IPS-18c (cell line): ENCODE results near the gene METTL16.
A peak's percentile ranks its signal among the peaks of the same experiment; 100 is the strongest.
"Not testable (repeated sequence)": the region's sequence is repeated elsewhere in the genome, so short reads cannot be mapped to it uniquely, and the experiment has no call there.

Experiments used
- H3K4me3 ChIP-seq: 2 replicates; pipeline ENCODE4 v1.7.0; 2013; ENCODE audit warnings: low read depth, mild to moderate bottlenecking, low read length, moderate library complexity; ENCODE audit not compliant: insufficient read depth
- H3K9me3 ChIP-seq: one replicate; pipeline ENCODE4 v1.6.1; 2013; ENCODE audit warnings: mild to moderate bottlenecking, low read length, moderate library complexity; ENCODE audit not compliant: control insufficient read depth, insufficient read depth

The METTL16 gene, protein sequence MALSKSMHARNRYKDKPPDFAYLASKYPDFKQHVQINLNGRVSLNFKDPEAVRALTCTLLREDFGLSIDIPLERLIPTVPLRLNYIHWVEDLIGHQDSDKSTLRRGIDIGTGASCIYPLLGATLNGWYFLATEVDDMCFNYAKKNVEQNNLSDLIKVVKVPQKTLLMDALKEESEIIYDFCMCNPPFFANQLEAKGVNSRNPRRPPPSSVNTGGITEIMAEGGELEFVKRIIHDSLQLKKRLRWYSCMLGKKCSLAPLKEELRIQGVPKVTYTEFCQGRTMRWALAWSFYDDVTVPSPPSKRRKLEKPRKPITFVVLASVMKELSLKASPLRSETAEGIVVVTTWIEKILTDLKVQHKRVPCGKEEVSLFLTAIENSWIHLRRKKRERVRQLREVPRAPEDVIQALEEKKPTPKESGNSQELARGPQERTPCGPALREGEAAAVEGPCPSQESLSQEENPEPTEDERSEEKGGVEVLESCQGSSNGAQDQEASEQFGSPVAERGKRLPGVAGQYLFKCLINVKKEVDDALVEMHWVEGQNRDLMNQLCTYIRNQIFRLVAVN

DNA sequence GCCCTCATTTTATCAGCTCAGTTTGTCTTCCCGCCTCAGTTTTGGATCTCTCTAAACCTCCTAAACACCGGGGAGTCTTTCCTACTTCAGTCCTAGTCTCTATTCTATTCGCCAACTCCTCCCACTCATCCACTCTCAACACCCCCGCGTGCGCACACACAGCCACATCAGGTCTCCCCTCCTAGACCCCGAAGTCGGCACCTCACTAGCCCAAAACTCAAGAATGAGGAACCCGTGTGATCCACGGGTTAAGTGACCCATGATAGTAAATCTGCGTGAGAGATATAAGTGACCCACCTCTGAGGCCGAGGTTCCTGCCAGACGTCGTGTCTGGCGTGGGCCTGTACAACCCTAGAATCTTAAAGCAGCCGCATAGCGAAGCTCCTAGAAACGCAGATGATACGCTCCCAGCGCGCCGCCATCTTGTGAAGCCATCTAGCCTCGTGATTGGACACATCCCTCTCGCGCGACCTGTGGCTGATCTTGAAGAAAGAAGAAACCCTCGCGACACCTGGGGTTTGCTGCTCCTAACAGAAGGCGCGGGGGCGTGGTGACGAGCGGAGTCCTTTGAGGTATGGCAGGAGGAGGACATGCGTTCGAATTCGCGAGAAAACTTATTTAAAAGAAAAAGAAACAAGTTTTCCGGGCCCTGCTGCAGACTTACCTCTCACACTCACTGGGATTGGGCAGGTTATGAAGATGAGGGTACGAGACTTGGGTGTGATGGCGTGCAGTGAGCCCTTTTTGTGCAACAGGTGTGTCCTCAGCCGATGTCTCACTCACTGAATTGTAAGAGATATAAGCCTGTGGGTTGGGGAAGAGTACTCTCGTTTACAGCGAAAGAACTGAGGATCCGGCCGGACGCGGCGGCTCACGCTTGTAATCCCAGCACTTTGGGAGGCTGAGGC lies at the start of gene METTL16:
METTL16 (minus strand) TSS at position 427 of the 908 bp plus-strand sequence. CDS start 9,557 bp downstream, outside the sequence.
- Histone ChIP-seq H3K9me3 (no peaks in the 10 kb centered on the region), H3K4me3 (peak within 1 kb of the TSS; percentile 96)

DNA sequence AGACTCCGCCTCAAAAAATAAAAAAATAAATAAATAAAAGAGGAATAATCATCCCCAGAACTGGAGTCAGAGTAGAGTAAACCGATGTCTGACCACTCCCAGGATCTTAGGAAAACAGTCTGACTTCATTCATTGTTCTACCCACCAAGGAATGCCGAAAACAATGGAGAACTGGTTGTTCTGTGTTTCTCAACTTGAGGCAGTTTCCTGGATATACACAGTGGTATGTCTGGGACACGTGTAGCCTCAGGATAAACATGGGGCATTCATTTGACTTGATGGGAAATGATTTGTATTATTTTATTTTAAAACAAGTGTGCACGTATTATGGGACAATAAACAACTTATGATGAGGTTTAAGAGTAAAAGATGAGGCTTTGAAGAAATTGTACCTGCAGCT lies 49.0 kb upstream of the METTL16 start:
- H3K4me3 ChIP-seq = no peak overlapping the region

DNA sequence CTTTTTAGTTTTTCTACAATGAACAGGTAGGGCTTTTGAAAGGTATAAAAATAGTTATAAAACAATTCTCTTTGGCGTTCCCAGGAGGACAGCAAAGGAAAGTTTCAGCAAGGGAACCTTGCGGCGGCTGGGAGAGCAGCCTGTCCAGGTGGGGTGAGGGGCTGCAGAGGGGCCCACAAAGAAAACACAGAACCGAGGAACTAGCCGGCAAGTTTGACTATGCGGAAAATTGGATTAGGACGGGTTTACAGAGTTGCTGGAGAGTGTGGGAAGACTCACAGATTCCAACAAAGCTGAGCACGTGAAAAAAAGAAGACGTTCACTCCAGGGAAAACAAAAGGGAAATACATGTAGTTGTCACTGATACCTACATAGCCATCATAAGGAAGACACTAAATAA lies 40.2 kb upstream of the METTL16 start:
- no peak overlapping the region for H3K4me3 ChIP-seq
- H3K9me3 ChIP-seq = no peaks in the 10 kb centered on the region

More for the DNA sequence above, 49.0 kb upstream of the METTL16 start:
- no peaks in the 10 kb centered on the region for H3K9me3 ChIP-seq

DNA sequence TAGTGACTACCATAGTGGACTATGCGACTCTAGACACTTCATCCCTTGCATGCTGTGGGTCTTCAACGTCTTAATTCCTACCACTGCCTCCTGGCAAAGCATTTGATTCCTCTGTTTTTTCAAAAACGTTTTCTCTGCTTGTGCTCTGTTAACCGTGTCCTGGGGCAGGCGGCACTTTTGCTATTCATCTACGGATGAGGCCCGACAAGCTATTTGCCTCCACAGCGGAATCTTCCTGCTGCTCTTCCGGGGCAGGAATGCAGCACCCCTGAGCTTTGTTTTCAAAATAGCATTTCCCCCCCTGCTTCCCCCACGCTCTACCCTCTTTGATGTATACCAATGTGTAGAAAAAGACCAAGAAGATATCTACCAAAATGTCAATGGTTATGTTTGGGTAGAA lies 39.8 kb upstream of the METTL16 start:
- Histone ChIP-seq H3K4me3 (no peak overlapping the region), H3K9me3 (no peaks in the 10 kb centered on the region)

DNA sequence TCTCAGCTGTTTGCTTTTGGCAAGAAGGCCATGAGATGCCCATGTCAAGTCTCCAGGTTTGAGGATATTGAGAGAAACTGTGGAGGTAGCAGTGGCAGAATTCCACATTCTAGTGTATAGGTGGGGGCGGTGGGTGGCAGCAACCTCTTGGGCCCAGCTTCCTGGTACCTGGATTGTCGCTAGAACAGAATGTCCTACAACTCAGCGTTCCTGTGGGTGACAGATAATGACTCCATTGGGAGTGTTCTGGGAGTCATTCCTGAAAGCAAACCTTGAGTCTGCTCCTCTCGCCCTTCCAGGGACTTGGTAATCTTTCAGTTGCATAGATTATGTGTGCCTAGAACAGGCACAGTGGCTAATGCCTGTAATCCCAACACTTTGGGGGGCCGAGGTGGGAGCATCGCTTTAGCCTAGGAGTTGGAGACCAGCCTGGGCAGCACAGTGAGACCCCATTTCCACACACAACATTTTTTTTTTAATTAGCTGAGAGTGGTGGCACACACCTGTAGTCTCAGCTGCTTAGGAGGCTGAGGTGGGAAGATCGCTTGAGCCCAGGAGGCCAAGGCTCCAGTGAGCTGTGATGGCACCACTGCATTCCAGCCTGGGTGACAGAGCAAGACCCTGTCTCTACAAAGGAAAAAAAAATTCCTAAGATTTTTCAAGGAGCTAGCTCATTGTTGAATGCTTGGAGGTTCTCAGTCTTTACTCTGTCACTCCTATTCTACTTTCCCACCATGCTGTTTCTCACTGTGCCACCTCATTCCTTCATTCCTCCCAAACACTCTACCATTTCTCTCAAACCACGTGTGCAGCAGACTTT lies 37.9 kb upstream of the METTL16 start:
- Histone ChIP-seq H3K9me3 (no peaks in the 10 kb centered on the region), H3K4me3 (no peak overlapping the region)

DNA sequence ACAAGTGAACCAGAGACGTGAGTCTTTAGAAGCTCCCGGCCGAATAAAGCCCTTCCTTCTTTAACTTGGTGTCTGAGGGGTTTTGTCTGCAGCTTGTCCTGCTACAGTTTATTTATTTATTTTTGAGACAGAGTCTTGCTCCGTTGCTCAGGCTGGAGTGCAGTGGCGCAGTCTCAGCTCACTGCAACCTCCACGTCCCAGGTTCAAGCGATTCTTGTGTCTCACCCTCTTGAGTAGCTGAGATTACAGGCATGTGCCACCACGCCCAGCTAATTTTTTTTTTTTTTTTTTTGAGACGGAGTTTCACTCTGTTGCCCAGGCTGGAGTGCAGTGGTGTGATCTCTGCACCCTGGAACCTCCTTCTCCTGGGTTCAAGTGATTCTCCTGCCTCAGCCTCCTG lies 36.3 kb upstream of the METTL16 start:
- H3K9me3 ChIP-seq, H3K4me3 ChIP-seq: not testable (repeated sequence)

DNA sequence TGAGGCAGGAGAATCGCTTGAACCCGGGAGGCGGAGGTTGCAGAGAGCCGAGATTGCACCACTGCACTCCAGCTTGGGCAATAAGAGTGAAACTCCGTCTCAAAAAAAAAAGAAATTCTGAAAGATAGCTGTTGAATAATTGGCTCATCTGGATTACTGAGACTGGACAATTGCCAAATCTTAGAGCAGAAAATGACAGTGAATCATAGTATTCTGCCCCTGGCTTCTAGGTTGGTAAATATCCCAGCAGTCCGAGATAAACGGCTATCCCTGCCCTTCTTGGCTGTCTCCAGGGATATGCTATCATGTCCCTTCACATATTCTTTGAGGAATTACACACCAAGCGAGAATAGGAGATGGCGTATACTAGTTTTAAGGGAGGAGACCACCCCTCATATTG lies 35.5 kb upstream of the METTL16 start:
- Histone ChIP-seq H3K4me3 (no peak overlapping the region), H3K9me3 (no peaks in the 10 kb centered on the region)

DNA sequence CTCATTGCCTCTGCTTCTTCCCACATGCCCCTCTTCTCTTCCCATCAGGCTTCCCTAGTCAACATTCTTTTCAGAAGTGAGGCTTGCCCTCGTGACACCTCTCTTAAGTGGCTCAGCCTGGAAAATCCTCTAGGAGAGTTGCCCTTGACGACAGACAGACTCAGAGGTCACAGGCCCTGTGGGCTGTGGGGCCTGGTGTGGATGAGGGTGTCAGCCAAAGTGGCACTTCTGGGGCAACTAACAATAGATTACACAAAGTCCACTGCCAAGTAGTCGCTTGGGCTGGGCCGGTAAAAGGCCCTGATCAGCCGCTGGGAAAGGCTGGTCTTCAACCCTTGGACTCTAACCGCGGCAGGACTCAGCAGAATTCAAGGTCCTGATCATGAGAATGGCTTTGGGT lies 33.7 kb upstream of the METTL16 start:
- no peak overlapping the region for H3K4me3 ChIP-seq
- H3K9me3 ChIP-seq = no peaks in the 10 kb centered on the region

DNA sequence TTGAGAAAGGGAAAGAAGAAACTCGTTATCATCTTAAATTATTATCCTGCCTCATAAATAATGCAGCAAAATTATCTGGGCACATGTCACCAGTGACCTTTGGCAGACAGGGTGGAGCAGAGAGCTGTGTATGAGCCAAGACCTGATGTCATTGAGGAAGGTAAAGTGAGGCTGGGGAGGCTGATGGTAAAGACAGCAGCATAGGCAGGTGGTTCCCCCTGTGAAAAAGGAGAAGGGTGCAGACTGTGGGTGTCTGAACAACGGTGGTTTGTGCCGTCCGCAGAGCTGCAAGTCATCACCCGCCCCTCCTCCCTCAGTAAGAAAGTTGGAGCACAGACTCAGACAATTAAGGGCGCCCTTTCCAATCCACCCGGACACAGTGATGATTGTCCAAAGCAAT lies 30.8 kb upstream of the METTL16 start:
- Histone ChIP-seq H3K4me3 (no peak overlapping the region), H3K9me3 (no peaks in the 10 kb centered on the region)

DNA sequence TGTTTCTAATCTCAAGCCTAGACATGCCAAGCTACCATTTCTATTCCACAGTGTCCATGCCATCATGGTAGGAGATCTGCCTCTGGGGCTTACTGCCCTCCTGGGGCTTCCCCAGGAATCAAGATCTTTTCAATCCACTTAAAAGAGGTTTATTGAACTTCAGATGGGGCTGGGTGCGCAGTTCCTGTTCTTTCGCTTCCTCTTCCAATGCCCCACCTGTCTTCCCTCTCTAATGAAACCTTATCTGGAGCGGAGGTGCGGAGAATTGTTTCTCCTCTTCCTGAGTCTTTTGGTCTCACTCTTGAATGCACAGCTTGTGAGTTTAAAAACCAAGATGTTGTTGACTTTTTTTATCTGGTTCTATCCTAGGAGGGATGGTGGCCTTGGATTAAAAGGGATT lies 30.4 kb upstream of the METTL16 start:
- Histone ChIP-seq H3K4me3 (no peak overlapping the region), H3K9me3 (no peaks in the 10 kb centered on the region)

DNA sequence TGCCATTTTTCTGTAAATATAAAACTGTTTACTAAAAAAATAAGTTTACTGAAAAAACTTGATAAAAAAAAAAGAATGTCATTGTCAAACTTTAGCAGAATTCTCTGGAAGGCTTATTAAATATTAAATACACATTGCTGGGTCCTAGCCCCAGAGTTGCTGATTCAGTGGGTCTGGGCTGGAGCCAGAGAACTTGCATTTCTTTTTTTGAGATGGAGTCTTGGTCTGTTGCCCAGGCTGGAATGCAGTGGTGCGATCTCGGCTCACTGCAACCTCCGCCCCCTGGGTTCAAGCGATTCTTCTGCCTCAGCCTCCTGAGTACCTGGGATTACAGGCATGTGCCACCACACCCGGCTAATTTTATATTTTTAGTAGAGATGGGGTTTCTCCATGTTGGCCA lies 25.9 kb upstream of the METTL16 start:
- not testable (repeated sequence) for H3K4me3 ChIP-seq, H3K9me3 ChIP-seq

DNA sequence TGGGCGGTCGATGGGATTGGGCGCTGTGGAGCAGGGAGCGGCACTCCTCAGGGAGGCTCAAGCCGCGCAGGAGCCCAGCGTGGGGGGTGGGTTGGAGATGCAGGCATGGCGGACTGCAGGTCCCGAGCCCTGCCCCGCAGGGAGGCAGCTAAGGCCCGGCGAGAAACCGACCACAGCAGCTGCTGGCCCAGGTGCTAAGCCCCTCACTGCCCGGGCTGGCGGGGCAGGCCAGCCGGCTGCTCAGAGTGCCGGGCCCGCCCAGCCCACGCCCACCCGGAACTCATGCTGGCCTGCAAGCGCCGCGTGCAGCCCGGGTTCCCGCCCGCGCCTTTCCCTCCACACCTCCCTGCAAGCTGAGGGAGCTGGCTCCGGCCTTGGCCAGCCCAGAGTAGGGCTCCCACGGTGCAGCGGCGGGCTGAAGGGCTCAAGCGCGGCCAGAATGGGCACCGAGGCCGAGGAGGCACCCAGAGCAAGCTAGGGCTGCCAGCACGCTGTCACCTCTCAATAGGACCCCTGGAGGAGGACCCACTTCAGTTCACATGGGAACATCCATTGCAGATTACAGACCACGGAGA lies 20.5 kb upstream of the METTL16 start:
- no peaks in the 10 kb centered on the region for H3K9me3 ChIP-seq
- H3K4me3 ChIP-seq = no peak overlapping the region

DNA sequence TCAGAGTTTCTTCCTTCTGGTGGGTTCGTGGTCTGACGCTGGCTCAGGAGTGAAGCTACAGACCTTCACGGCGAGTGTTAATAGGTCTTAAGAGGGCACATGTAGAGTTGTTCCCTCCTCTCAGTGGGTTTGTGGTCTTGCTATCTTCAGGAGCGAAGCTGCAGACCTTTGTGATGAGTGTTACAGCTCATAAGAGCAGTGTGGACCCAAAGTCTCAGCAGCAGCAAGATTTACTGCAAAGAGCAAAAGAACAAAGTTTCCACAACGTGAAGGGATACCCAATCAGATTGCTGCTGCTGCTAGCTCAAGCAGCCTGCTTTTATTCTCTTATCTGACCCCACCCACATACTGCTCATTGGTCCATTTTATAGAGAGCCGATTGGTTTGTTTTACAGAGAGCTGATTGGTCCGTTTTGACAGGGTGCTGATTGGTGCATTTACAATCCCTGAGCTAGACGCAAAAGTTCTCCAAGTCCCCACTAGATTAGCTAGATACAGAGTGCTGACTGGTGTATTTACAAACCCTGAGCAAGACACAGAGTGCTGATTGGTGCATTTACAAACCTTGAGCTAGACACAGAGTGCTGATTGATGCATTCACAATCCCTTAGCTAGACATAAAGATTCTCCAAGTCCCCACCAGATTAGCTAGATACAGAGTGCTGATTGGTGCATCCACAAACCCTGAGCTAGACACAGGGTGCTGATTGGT lies 19.7 kb upstream of the METTL16 start:
- not testable (repeated sequence) for H3K4me3 ChIP-seq, H3K9me3 ChIP-seq

DNA sequence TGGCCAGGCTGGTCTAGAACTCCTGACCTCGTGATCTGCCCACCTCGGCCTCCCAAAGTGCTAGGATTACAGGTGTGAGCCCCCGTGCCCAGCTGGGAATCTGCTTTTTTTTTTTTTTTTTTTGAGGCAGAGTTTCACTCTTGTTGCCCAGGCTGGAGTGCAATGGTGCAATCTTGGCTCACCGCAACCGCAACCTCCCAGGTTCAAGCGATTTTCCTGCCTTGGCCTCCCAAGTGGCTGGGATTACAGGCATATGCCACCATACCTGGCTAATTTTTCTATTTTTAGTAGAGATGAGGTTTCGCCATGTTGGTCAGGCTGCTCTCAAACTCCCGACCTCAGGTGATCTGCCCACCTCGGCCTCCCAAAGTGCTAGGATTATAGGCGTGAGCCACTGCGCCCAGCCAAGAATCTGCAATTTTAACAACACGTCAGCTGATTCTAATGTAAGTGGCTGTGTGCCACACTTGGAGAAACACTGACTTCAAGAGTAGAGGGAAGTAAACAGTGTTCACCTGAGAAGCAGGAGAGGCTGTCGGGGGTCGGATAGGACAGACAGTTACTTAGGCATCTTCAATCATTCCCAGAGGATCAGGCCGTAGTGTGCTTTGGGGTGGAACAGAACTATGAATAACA lies 10.2 kb upstream of the METTL16 start:
- H3K9me3 ChIP-seq, H3K4me3 ChIP-seq: not testable (repeated sequence)

DNA sequence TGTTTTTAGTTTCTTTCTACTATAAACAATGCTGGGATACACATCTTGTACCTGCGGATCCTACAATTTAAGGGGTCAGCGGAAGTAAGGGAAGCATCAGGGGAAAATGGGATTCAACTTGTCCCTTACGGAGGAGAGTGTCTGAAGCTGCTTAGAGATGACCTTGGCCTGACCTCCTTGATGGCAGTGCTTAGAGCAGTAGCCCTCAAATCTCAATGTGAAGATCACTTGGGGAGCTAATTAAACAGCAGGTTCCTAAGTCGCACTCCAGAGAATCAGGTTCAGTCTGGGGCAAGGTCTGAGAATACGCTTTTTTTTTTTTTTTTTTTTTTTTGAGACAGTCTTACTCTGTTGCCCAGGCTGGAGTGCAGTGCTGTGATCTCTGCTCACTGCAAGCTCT lies 9.6 kb upstream of the METTL16 start:
- Histone ChIP-seq H3K9me3 (no peaks in the 10 kb centered on the region), H3K4me3 (no peak overlapping the region)

DNA sequence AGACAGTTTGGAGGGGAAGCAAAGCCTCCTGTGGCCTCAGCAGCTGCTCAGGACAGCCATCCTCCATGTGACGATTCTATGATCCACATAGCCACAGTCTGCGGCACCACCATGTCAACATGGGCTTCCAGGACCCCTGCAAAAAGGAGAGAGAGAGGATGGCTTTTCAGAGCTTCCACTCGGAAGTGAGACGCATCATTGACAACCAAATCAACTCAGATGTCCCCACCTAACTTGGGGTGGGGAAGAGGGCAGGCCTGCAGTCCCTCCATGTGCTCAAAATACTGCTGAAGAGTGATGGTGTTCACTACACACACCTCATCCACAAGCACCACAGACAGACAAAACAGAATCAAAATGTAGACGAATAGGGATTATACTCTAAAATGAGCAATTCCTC lies 5.9 kb upstream of the METTL16 start:
- Histone ChIP-seq H3K9me3 (no peaks in the 10 kb centered on the region), H3K4me3 (no peak overlapping the region)
